Hepatocyte (in vitro differentiated cells): Measurements from ENCODE around the gene SPRR2A.

Source experiments
- CTCF ChIP-seq: fragments of 200-600 bp; sonication (generic); IDR thresholded peaks from 2 replicates; pipeline ENCODE4 v1.5.1; 2016; ENCODE audit warnings: antibody characterized with exemption, mild to moderate bottlenecking; ENCODE audit not compliant: poor library complexity
- EZH2 ChIP-seq: fragments of 200-600 bp; sonication (generic); IDR thresholded peaks from 2 replicates; pipeline ENCODE4 v1.6.1; 2016; ENCODE audit warnings: antibody characterized with exemption, mild to moderate bottlenecking, borderline replicate concordance
- EZH2phosphoT487 ChIP-seq: fragments of 200-600 bp; sonication (generic); IDR thresholded peaks from one replicate; pipeline ENCODE4 v1.6.1; 2018; ENCODE audit warnings: antibody characterized with exemption, mild to moderate bottlenecking, low read depth, moderate library complexity; ENCODE audit not compliant: unreplicated experiment, severe bottlenecking

- TF ChIP-seq EZH2phosphoT487 (no peak), CTCF (no peak), EZH2 (no peak)
Measured at GRCh38 chr1:153035211-153035610, 22.1 kb downstream of the SPRR2A start.
